ENCODE data around the gene QRFP.

- TF ChIP-seq CTCF (conservative IDR thresholded peaks at IDR 0.05; ENCODE audit: low read depth, low read length), result peak; percentile 75
- no peak for TF ChIP-seq EZH2 (IDR thresholded peaks at IDR 0.05; ENCODE audit: low read length, unreplicated experiment)
- TF ChIP-seq EZH2phosphoT487 (IDR thresholded peaks at IDR 0.05; ENCODE audit: borderline replicate concordance, low read length), result no peak
These were observed 44.3 kb upstream of the QRFP start for GRCh38 chr9:130940693-130941576.
